Activated CD8-positive, alpha-beta memory T cell treated with anti-CD3 and anti-CD28 coated beads for 4 hours (primary cell): ENCODE data around the gene USP20.
A peak's percentile ranks its signal among the peaks of the same experiment; 100 is the strongest.

Experiments used
- DNase-seq, 2 donors: peaks; one replicate each; pipeline ENCODE4 v3.0.0-alpha.2; 2020; ENCODE audit warnings: low read depth in 2 of 2

Gene USP20

GRCh38 chr9:129875181-129875611 lies 39.9 kb downstream of the USP20 start:
- no peak for DNase-seq

GRCh38 chr9:129875687-129876395 lies 40.6 kb downstream of the USP20 start:
- DNase-seq: no peak

- DNase-seq: no peak
Observed at GRCh38 chr9:129876815-129877214, 41.6 kb downstream of the USP20 start.

GRCh38 chr9:129878291-129878690 lies 43.0 kb downstream of the USP20 start:
- DNase-seq: no peak

GRCh38 chr9:129879103-129879699 lies 43.9 kb downstream of the USP20 start:
- DNase-seq: no peak

GRCh38 chr9:129879991-129880653 lies 44.9 kb downstream of the USP20 start:
- no peak for DNase-seq

- DNase-seq: no peak
Observed at GRCh38 chr9:129880654-129881546, 45.6 kb downstream of the USP20 start.

GRCh38 chr9:129881547-129882324 lies 46.5 kb downstream of the USP20 start:
- DNase-seq: no peak

GRCh38 chr9:129884220-129885017 lies 49.2 kb downstream of the USP20 start:
- DNase-seq: peak; percentile 90 to 93

GRCh38 chr9:129885018-129885669 lies 49.9 kb downstream of the USP20 start:
- no peak for DNase-seq

- DNase-seq: peak; percentile 81
Observed at GRCh38 chr9:129885670-129886106, 50.4 kb downstream of the USP20 start.

- no peak for DNase-seq
Observed at GRCh38 chr9:129886226-129887174, 51.2 kb downstream of the USP20 start.

- DNase-seq: peak in 1 of 2 donors; percentile 64
Observed at GRCh38 chr9:129887334-129888292, 52.4 kb downstream of the USP20 start.

- DNase-seq: peak; percentile 82 to 85
Observed at GRCh38 chr9:129888293-129889121, 53.2 kb downstream of the USP20 start.

GRCh38 chr9:129889122-129889940 lies 54.1 kb downstream of the USP20 start:
- DNase-seq: no peak
